ENCODE measurements around the gene SMIM26.

GRCh38 chr20:18529041-18529440, 38.2 kb upstream of the SMIM26 start:
- TF ChIP-seq CTCF (IDR thresholded peaks at IDR 0.05; ENCODE audit: borderline replicate concordance, extremely low read depth, low read length, poor library complexity, severe bottlenecking) (no peak), EZH2 (IDR thresholded peaks at IDR 0.05; ENCODE audit: borderline replicate concordance, low read depth, low read length, severe bottlenecking) (no peak)

Data from DND-41 (cell line).